ENCODE results near the gene ZNG1C.
"Not testable (repeated sequence)": the region's sequence is repeated elsewhere in the genome, so short reads cannot be mapped to it uniquely, and the experiment has no call there.

DNA sequence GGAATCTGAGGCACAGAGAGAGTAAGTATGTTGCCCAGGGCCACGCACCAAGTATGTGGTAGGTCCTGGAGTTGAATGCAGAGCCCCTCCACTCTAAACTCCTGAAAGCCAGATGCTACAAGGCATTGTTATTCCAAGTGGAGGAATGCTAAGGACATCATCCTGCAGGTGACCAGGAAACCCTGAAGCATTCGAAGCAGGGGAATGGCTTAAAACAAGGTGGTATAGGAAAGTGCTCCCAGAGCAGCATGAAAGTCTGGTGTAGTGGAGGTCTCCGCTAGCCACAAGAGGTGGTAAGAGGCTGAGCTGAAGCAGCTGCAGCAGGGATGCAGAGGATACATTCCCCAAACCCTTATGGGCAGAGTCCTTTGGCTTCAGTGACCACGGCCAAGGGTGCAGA is 87.3 kb downstream of the ZNG1C start:
- TF ChIP-seq, protein P1, sequence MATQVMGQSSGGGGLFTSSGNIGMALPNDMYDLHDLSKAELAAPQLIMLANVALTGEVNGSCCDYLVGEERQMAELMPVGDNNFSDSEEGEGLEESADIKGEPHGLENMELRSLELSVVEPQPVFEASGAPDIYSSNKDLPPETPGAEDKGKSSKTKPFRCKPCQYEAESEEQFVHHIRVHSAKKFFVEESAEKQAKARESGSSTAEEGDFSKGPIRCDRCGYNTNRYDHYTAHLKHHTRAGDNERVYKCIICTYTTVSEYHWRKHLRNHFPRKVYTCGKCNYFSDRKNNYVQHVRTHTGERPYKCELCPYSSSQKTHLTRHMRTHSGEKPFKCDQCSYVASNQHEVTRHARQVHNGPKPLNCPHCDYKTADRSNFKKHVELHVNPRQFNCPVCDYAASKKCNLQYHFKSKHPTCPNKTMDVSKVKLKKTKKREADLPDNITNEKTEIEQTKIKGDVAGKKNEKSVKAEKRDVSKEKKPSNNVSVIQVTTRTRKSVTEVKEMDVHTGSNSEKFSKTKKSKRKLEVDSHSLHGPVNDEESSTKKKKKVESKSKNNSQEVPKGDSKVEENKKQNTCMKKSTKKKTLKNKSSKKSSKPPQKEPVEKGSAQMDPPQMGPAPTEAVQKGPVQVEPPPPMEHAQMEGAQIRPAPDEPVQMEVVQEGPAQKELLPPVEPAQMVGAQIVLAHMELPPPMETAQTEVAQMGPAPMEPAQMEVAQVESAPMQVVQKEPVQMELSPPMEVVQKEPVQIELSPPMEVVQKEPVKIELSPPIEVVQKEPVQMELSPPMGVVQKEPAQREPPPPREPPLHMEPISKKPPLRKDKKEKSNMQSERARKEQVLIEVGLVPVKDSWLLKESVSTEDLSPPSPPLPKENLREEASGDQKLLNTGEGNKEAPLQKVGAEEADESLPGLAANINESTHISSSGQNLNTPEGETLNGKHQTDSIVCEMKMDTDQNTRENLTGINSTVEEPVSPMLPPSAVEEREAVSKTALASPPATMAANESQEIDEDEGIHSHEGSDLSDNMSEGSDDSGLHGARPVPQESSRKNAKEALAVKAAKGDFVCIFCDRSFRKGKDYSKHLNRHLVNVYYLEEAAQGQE (IDR thresholded peaks at IDR 0.05): not testable (repeated sequence)
- not testable (repeated sequence) for TF ChIP-seq POLR2A (IDR thresholded peaks at IDR 0.05; ENCODE audit: low read length)
- TF ChIP-seq, protein P2, sequence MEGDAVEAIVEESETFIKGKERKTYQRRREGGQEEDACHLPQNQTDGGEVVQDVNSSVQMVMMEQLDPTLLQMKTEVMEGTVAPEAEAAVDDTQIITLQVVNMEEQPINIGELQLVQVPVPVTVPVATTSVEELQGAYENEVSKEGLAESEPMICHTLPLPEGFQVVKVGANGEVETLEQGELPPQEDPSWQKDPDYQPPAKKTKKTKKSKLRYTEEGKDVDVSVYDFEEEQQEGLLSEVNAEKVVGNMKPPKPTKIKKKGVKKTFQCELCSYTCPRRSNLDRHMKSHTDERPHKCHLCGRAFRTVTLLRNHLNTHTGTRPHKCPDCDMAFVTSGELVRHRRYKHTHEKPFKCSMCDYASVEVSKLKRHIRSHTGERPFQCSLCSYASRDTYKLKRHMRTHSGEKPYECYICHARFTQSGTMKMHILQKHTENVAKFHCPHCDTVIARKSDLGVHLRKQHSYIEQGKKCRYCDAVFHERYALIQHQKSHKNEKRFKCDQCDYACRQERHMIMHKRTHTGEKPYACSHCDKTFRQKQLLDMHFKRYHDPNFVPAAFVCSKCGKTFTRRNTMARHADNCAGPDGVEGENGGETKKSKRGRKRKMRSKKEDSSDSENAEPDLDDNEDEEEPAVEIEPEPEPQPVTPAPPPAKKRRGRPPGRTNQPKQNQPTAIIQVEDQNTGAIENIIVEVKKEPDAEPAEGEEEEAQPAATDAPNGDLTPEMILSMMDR (IDR thresholded peaks at IDR 0.05): not testable (repeated sequence)

Measured in A549 (cell line).